AG08396 (cell line): ENCODE measurements around the gene OLFM2.
"Not testable (repeated sequence)": the region's sequence is repeated elsewhere in the genome, so short reads cannot be mapped to it uniquely, and the experiment has no call there.

Experiments used
- DNase-seq: peaks from one replicate; pipeline ENCODE4 v3.0.0; 2012; ENCODE audit warnings: low spot score, mixed read lengths

Gene OLFM2

DNA sequence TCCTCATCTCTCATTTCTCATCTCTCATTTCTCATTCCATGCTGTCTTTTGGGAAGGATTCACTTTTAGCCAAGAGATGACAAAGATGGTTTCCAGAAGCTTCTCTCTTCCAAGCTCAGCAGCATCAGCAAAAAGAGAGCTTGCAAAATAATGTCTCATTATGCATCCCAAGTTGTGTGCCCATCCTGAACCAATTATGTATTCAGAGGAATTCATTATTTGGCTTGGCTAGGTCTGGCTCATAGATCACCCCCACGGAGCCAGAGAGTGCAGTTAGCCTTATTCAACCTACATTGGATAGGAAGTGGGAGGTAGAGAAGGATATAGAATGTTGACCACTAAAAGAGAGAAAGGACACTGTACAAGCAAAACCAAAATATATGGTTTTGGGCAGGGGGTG is 5.4 kb upstream of the OLFM2 start:
- DNase-seq = no peak

DNA sequence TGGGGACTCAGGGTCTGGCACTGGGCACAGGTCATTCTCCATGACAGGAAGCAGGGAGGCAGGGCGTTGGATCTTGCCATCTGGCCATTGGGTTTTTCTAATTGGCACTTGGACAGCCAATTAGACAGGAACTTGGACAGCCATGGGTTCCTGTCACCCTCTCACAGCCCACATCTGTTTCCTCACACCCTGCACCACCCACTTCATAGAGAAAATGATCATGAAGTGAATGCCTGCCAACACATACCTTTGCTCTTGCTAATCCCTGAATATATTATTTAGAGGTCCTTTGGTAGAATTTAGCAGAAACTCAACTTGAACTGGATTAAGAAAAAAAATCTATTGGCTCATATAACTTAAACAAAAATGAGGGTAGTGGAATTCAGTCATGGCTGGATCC is 4.9 kb upstream of the OLFM2 start:
- DNase-seq = no peak

DNA sequence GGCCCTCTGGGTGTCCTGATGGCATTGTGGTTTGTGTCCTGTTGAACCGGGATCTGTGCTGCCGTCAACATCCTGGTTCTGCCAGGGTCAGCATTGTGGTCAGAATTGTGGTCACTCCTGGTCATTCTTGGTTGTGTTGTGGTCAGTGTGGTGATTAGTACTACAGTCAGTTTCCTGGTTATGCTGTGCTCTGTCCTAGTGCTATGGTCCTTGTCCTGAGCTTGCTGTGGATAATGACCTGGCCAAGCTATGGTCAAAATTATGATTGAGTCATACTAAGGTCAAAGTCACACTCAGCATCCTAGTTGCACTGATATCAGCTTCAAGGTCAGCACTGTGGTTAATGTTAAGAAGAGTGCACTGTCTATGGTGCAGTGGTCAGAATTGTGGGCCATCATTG is 4.5 kb upstream of the OLFM2 start:
- DNase-seq = no peak

DNA sequence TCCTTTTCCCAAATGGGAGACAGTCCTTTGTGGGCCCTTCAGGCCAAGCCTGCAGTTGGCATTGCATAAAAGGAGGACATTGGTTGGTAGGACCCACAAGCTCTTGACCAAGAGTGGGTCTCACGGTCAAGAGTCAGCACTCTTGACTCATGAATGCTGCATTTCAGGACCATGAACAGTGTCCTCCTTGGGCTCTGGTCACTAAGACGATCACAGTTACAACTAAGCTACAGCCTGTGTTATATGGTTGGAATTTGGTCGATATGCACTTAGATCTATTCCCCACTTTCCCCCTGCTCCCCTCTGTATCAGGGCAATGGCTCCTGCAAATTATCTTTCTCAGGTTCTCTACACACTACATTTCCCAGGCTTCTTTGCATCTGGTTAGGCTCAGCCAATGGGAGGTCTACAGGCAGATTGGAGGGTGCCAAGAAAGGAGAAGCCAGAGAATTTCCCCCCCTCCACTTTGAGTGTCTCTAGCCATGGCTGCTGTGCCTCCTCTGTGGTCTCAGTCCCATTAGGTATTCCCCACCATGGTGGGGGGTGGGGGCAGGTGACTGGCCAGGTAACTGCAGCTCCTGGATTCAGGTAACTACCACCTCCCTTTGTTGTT is 3.1 kb upstream of the OLFM2 start:
- peak; percentile 50 for DNase-seq

DNA sequence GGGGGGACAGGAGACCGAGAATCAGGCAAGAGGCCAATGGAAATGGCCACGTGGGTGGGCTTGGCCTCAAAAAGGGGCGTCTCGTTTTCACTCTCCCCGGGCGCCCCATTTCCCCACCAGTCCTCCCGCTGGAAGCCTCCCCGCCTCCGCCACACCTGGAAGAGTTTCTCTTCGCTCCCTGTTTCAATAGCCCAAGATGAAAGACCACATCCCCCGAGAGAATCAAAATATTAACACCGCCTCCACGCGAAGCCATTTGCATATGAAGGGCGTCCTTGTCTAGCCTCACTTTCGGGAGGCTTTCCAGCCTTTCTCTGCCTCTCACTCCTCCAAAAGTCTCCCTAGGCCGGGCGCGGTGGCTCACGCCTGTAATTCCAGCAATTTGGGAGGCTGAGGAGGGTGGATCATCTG is 691 bp upstream of the OLFM2 start:
- no peak for DNase-seq

DNA sequence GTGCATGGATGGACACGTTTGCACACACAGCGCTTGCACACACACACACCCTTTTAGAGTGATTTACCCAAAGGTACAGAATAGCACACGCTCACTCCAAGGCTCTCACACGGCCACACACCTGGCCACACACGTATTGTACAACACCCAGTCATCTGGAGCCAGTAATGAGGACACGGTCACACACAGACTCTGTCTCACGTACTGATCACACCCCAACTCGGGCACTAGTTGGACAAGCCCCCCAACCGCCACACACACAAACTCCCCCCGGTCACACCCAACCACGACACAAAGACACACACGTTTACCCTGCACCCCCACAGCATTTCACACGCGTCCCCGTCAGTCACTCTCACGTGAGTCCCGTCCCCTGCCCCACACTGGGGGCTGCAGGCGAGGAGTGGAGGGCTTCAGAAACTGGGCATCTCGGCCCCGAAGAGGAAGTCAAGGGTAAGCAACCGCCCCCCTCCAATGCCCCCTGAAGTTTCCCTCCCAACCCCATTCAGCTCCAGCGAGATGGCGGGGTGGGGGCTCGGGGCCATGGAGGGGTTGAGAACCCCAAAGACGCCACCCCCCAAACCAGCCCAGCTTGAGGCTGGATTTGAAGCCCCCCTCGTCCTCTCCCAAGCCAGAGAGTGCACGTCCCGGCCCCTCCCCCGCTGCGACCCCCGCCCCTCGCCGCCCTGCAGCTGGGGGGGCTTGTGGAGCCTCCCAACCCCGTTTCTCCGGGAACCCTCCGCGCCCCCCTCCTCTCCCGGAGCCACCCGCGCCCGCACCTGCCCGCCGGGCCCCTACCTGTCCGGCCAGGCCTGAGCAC is 599 bp downstream of the OLFM2 start:
- no peak for DNase-seq

DNA sequence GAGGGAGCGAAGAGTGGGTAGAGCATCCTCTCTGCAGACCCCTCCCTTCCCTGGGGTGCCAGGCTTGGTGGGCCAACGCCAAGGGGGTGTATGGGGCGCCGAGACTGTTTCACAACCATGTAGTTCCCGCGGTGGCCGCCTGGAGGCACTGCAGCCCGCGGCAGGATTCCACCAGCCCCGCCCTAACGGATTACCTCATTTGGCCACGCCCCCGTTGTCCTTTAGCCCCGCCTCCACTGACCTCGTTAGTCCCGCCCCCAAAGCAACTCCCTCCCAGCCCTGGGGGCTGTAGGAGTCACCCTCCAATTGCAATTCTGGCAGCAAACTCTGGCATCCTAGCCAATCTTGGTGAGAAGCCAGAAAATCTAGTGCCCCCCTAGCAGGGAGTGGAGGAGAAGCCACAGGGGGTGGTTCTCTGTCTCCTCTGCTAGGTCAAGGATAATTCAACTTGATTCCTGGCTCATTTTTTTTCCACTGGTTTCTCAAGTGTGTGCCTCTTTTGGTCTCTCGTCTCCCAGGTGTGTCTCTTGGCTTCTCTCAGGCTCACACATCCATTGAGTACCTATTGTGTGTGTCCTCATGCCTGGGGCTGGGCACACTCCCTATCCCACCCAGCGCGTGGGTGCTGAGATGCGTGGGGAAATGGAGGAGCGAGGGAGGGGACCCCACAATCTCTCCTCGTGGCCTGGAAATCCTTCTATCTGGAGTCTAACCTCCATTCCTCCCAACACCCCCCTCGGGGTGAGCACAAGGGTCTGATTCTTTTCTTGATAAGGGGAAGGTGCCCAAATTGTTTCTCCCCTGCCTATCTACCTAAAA is 2.0 kb downstream of the OLFM2 start:
- DNase-seq = peak; percentile 89

DNA sequence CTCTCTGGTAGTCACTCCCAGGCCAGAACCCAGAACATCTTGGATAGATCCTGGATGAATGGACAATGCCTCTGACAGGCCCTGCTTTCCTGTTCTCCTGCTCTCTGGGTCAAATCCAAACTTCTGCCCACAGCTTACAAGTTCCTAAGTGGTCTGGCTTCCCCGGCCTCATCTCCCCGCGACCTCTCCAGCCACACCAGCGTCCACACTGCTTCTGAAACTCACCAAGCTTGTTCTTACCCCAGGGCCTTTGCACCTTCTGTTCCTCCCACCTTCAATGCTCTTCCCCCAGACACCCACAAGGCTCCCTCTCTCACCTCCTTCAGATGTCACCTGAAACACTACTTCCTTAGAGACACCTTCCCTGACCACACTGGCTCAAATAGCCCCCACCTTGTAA is 3.5 kb downstream of the OLFM2 start:
- no peak for DNase-seq

DNA sequence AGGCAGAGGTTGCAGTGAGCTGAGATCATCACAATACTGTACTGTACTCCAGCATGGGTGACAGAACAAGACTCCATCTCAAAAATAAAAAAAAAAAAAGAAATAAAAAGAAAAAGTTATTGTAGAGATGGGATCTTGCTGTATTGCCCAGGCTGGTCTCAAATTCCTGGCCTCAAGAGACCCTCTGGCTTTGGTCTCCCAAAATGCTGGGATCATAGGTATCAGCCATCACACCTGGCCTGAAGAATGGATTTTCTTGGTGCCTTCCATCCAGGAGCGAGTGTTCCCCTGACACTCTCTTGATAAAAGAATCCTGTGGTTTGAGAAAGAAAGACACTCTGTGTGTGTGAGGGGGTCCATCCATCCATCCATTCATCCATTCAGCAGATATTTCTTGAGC is 4.7 kb downstream of the OLFM2 start:
- DNase-seq = no peak

DNA sequence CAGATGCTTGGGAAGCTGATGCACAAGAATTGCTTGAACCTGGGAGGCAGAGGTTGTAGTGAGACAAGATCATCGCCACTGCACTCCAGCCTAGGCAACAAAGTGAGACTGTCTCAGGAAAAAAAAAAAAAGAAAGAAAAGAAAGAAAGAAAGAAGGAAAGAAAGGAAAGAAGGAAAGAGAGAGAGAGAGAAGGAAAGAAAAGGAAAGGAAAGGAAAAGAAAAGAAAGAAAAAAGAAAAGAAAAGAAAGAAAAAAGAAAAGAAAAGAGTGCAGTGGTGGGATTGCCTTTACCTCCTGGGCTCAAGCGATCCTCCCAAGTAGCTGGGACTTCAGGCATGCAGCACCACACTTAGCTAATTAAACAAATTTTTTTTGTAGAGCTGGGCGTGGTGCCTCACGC is 12.9 kb downstream of the OLFM2 start:
- no peak for DNase-seq

DNA sequence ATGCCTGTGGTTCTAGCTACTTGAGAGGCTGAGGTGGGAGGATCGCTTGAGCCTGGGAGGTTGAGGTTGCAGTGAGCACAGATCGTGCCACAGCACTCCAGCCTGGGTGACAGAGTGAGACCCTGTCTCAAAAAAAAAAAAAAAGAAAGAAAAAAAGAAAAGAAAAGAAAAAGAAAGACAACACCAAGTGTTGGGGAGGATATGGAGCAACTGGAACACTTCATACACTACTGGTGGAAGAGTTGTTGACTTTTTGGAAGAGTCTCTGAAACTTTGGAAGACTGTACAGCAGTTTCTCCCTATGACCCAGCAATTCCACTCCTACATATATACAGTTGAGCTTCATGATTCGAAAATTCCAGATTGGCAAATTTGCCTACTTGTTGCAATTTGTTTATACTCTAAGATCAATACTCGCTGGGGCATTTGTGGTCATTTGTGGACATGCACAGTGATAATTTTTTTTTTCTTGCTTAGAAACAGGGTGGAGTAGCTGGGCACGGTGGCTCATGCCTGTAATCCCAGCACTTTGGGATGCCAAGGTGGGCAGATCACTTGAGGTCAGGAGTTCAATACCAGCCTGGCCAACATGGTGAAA is 13.4 kb downstream of the OLFM2 start:
- not testable (repeated sequence) for DNase-seq

DNA sequence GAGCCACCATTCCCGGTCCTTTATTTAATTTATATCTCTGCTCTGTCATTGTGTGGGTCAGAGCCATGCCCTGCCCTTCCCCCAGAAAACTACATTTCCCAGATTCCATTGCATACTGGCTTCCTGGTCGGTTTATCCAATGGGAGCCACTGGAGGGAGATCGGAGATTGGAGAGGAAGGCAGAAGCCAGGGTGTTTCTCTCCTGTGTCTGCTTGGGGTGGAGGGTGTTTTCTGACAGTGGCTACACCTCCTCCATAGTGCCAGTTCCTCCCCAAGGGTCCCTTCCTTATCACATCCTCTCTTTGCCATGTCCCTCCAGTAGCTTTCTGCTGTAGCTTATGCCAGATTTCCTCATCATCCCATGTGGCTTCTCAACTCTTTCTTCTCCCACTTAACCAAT is 19.0 kb downstream of the OLFM2 start:
- DNase-seq = peak; percentile 87

DNA sequence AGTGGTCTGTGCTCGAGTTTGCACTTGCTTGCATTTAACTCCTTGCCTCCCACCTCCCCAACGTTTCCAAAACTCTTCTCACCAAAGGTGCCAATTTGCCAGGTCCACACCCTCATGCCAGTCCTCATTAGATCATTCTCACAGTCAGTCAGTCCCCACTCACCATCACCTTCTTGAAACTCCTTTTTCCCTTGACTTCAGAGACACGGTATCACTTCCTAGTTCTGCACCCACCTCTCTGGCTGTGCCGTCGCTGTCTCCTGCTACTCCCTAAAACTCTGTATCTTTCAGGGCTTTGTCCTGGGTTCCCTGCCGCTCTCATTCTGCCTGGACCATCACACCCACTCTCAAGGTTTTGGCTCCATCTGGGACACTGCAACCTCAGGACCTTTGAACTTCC is 19.6 kb downstream of the OLFM2 start:
- no peak for DNase-seq

DNA sequence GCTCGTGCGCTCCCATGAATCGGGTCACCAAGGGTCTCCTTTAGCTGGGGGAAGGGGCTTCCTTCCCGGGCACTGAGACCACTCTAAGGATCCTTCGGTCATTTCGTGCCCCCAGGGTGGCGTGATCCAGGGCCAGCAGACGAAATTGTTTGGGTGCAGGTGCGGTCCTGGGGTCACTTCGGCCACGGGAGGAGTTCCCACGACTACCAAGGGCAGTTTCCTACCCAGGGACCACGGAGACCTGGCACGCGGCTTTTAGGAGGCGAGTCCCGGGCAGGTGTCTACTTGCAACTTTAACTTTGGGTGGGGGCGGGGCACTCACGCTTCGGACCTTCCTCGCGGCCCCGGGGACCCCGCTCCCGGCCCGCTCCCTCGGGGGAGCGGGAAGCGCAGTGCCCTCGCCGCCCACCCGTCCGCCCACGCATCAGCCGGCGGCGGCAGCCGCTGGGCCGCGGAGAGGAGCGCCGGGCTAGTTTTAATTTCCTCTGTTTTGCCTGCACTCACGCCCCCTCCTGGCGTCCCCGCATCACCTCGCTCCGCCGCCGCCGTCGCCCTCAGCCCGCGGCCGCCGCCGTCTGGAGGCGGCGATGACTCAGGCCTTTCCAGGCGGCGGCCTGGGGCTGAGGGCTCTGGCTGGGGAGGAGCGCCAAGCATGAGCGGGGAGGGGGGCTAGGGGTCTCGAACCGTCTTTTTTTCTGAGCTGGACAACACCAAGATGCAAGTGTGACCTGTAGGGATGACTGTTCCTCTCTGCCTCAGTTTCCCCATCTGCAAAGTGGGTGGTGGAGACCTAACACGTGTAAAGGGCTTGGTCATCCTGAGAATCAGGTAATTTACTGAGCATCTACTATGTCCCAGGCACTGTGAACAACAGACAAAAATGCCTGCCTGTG is 21.8 kb downstream of the OLFM2 start:
- DNase-seq = peak; percentile 96

DNA sequence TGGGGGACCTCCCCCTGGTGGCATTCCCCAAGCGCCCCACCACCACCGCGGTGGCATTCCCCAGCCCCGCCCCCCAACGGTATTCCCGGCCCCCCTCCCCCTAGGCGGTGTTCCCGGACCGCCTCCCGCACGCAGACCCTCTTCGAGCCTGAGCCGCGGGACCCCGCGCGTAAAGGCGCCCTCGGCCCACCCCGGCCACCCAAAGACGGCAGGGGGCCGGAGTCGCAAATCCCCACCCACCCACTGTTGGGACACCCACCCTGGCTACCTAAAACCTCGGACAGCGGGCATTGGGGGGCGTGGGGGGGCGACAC is 22.4 kb downstream of the OLFM2 start:
- peak; percentile 54 for DNase-seq

DNA sequence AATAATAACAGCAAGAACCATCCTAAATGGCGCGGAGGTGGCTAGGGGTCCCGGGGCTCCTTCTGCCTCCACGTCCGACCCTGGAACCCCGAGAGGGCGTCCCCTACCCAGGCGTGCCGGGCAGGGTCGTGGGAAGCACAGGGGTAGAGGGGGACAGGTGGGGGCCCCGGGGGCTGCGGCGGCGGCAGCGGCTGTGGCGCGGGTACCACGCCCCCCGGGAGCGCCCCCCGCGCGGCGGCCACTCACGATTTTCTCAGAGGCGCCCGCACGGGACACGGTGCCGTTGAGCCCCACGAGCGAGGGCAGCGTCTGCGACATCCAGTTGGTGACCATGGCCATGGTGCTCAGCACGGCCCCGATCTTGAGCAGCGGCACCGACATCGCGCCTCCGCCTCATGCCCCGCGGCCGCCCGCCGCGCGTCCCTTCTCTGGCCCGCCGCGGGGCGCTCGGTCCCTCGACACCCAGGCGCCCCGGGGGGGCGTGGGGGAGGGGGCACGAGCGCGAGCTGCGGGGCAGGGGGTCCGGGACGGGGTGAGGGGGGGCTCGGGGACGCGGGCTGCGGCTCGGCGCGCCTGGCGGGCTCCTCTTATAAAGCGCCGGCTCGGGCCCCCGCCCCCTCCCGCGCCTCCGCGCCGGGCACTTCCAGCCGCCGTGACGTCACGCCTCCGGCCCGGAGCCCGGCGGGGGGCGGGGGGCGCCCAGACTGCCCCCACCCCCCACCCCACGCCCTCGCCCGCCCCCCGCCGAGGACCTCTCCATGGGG is 22.9 kb downstream of the OLFM2 start:
- DNase-seq = peak; percentile 68

DNA sequence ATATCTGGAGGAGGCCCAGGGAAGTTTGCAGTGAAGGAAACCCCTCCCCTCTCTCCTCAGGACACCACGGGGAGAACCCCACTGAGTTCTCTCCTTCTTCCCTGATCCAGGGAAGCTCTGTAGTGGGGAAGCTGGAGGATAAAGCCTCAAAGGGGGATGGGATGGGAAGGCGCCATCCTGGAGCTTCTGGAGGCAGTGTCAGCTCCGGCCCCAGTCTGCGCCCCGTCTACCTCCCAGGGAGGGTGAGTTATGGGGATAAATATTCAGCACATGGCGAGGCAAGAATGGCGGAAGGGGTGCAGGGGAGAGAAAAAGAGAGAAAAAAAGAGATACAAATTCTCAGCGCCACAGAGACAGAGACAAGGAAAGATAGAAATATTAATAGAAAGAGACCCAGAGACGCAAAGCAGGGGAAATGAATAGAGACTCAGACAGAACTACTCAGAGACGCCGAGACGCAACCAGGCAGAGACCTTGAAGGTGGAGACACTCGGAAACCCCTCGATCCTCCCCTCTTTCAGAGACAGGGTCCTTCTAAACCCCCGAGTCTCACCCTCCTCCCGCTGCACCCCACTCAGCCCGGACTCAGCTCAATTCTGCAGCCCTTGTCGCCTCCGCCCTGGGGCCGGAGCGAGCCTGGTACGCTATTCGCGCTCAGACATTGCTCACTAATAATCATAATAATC is 23.6 kb downstream of the OLFM2 start:
- no peak for DNase-seq

DNA sequence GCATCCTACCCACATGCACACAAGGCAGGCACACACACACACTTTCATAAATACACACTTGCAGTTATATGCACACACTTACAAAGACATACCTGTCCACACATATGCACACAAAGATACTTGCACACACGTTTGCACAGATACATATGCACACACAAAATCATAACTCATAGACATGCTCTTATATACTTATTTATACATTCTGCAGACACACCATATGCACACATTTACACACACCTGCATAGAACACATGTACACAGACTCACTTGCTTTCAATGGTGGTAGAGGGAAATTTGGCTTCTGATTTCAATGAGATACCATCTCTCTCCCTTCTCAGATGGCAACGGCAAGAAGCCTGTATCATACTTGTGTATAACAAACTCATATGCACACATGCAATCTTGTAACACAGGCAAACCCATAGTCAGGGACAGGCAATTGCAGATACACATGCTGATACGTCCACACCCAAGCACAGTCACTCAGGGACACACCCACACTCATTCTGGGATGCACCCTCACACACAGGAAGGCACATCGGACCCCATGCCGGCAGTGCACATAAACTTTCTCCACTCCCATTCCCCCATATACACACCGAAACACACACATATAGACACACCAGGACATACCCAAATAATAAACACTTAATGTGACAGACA is 24.7 kb downstream of the OLFM2 start:
- no peak for DNase-seq

DNA sequence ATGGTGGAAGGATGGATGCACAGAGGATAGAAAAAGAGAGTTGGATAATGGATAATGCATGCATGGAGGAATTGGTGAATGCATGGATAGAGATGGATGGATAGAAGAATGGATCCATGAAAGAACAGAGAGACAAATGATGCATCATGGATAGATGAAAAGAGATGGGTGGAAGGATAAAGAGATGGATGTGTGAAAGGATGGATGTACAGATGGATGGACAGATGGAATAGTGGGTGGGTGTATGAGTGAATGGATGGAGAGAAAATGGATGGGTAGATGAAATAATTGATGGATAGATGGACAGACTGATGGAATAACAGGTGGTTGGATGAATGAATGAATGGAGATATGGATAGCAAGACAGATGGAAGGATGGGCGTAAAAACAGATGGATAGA is 25.7 kb downstream of the OLFM2 start:
- no peak for DNase-seq

DNA sequence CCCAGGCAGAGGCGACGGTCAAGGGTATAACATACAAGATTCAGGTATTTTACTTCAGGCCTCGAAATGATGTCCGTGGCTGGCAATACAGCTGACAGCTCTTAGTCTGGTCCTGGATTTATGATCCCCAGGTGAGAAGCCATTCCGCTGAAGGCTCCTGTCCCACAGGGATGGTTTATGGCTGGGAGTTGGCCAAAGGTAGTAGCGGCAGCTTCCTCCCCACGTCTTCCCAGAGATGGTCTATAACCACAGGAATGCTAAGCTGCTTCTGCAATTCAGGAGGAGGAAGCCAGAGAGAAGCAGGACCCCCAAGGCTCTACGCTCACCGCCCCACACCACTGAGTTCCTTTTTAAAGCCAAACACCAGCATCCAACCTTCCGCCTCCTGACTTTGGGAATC is 27.1 kb downstream of the OLFM2 start:
- DNase-seq = no peak
